NCI-H2081 (cell line): ENCODE results near the gene PCDHGA2.
"Not testable (repeated sequence)": the region's sequence is repeated elsewhere in the genome, so short reads cannot be mapped to it uniquely, and the experiment has no call there.

Experiments used
- DNase-seq, 2 experiments: peaks; one replicate each; lab custom pipeline; 2025; lab: John Stamatoyannopoulos, UW

Gene PCDHGA2

GRCh38 chr5:141383345-141383744, 44.8 kb downstream of the PCDHGA2 start:
- no peak for DNase-seq

DNA sequence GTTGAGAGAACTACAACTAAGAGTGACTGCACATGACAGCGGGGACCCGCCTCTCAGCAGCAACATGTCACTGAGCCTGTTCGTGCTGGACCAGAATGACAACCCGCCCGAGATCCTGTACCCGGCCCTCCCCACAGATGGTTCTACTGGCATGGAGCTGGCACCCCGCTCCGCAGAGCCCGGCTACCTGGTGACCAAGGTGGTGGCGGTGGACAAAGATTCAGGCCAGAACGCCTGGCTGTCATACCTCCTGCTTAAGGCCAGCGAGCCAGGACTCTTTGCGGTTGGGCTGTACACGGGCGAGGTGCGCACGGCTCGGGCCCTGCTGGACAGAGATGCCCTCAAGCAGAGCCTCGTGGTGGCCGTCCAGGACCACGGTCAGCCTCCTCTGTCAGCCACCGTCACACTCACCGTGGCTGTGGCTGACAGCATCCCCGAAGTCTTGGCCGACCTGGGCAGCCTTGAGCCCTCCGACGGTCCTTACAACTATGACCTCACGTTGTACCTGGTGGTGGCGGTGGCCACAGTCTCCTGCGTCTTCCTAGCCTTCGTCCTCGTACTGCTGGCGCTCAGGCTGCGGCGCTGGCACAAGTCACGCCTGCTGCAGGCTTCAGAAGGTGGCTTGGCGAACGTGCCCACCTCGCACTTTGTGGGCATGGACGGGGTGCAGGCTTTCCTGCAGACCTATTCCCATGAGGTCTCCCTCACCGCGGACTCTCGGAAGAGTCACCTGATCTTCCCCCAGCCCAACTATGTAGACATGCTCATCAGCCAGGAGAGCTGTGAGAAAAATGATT, 46.1 kb downstream of the PCDHGA2 start:
- DNase-seq = no peak

DNA sequence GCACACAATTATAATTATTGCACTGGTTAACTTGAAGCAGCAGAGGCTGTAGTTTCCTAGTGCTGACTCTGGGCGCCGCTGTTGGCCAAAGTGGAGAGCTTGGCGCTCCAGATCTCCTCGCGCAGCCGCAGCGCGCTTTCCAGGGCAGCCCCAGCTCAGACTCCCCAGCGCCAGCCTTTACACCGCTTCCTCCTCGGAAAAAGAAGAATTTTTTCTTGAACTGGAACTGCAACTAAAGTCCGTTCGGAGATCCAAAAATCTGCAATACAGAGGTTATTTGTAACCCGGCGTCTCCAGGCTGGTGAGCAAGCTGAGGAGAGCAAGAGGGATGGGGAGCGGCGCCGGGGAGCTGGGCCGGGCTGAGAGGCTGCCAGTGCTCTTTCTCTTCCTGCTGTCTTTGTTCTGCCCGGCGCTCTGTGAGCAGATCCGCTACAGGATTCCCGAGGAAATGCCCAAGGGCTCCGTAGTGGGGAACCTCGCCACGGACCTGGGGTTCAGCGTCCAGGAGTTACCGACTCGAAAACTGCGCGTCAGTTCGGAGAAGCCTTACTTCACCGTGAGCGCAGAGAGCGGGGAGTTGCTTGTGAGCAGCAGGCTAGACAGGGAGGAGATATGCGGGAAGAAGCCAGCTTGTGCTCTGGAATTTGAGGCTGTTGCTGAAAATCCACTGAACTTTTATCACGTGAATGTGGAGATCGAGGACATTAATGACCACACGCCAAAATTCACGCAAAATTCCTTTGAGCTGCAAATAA, 49.2 kb downstream of the PCDHGA2 start, which contains the start of gene PCDHGB4:
PCDHGB4 (plus strand) TSS at position 142 of the 755 bp plus-strand sequence; CDS start at position 329, 187 bp downstream.
- not testable (repeated sequence) for DNase-seq

DNA sequence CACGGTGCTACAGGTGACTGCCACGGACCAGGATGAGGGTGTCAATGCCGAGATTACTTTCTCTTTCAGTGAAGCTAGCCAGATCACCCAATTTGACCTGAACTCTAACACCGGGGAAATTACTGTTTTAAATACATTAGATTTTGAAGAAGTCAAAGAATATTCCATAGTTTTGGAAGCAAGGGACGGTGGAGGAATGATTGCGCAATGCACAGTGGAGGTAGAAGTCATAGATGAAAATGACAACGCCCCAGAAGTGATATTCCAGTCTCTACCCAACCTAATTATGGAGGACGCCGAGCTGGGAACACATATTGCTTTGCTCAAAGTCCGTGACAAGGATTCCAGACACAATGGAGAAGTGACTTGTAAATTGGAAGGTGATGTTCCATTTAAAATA, 50.1 kb downstream of the PCDHGA2 start:
- no peak for DNase-seq

DNA sequence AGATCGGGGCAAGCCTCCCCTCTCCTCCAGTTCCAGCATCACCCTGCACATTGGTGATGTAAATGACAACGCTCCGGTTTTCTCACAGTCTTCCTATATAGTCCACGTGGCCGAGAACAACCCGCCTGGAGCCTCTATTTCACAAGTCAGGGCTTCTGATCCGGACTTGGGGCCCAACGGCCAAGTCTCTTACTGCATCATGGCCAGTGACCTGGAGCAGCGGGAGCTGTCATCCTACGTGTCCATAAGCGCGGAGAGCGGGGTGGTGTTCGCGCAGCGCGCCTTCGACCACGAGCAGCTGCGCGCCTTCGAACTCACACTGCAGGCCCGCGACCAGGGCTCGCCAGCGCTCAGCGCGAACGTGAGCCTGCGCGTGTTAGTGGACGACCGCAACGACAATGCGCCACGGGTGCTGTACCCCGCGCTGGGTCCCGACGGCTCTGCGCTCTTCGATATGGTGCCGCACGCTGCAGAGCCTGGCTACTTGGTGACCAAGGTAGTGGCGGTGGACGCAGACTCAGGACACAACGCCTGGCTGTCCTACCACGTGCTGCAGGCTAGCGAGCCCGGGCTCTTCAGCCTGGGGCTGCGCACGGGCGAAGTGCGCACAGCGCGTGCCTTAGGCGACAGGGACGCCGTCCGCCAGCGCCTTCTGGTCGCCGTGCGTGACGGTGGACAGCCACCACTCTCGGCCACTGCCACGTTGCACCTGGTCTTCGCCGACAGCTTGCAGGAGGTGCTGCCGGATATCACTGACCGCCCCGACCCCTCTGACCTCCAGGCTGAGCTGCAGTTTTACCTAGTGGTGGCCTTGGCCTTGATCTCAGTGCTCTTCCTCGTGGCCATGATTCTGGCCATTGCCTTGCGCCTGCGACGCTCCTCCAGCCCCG, 50.8 kb downstream of the PCDHGA2 start:
- no peak for DNase-seq

DNA sequence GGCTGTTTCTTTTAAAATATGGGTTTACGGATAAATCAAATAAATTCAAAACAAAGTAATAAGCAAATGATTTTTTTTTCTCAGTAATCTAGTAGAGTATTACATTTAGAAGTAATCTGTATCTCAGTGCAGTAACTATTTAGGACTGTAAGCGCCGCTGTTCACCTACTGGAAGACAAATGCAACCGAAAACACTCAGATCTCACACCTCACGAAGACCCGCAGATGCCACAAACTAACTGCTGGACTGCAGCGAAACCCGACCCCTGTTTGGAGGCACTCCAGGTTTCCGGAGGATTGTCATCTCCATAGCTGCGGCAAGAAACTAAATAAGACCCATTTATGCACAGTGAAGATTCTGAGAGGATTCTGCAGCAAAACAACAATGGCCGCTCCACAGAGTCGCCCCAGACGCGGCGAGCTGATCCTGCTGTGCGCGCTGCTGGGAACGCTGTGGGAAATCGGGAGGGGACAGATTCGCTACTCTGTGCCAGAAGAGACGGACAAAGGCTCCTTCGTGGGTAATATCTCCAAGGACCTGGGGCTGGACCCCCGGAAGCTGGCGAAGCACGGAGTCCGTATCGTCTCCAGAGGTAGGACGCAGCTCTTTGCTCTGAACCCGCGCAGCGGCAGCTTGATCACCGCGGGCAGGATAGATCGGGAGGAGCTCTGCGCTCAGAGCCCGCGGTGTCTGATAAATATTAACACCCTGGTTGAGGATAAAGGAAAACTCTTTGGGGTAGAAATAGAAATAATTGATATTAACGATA, 54.1 kb downstream of the PCDHGA2 start, which contains the start of gene PCDHGA8:
PCDHGA8 (plus strand) TSS at position 205 of the 770 bp plus-strand sequence; CDS start at position 386, 181 bp downstream.
- DNase-seq = no peak
